ENCODE data around the gene RMDN3. TPM values are rescaled to one million over a fixed set of nuclear protein-coding genes. Genes with fewer than 3 reads are reported as not detected.

The RMDN3 gene
- polyA plus RNA-seq, 10 donors, result 17.4 to 26.7 (median 22.2) TPM

DNA sequence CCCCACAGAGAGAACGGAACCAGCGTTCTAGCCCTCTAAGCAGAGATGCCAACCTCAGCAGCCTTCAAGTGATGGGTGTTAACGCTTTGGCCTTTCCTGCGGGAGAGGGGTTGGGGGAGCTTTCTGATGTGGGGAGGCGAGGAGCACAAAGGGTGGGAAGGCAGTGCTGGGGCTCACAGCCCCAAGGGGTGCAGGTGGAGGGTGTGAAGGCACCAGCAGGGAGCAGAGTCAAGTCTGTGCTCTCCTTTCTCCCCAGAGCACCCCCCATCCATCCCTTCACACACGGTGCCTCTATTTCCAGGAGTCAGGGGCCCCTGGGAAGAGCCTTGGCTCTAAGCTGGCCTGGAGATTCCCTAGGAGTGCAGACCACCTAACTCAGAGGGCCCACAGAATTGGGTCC, 18.8 kb upstream of the RMDN3 start:
- no peak for DNase-seq

GRCh38 chr15:40773496-40773895, 18.4 kb upstream of the RMDN3 start:
- no peak for DNase-seq

GRCh38 chr15:40772014-40772413, 17.0 kb upstream of the RMDN3 start:
- no peak for DNase-seq

DNA sequence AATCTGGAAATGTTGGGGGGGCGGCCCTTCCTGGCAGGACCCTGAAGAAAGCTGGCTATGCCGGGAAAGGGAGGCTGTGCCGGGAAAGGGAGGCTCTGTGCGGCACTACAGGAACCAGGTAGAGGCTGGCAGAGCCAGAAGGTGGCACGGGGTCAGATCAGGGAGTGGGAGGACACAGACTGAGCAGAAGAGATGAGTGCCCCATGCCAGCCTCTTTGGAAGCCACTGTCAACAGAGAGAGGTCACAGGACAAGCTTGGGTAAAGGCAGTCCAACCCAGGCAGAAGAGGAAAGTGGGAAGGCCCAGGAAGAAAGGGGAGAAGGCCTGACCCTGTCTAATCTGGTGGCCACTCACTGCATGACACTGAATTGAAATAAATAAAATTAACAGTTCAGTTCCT, 16.2 kb upstream of the RMDN3 start:
- no peak for DNase-seq

GRCh38 chr15:40770147-40770721, 15.2 kb upstream of the RMDN3 start:
- peak in 1 of 3 donors; percentile 51 for DNase-seq

DNA sequence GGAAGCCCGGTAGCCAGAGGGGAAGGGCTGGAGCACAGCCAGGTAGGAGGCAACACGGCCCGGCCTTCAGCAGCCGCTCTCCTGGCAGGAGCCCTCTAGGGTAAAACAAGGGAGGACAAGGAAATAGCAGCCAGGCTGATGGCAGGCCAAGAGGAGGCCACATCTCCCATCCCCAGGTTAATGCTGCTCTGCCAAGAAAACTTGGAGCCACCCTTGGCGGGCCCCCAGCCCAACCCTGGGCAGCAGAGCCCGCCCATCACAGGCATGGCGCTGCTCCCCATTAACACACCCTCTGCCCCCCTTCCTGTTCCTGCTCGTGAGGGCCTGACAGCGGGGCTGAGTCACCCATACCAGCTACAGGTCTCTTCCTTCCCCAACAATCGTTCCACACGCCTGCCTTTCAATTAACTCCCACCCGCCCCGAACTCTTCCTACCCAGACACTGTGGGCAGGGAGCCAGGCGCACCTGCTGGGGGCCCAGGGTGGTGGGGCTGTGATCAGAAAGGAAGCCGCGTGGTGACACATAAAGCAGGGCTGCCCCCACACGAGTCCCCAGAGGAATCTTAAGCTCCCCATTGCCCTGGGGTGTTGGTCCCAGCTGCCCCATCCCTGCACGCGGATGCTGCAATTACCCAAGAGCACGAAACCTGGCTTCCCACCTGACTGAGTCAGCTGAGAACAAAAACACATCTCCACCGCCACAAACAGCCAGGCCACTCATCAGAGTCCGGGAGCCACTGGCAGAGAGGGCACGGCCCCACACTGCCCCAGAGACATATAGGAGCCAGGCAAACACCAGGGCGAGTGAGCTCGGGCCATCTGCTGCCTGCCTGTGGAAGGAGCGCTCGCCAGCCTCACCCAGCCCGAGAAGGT, 14.5 kb upstream of the RMDN3 start, which contains the start of gene C15orf62:
C15orf62 (plus strand) TSS at position 707 of the 873 bp plus-strand sequence. CDS start 516 bp downstream, outside the sequence.
- DNase-seq, result peak in 1 of 3 donors; percentile 45

GRCh38 chr15:40768521-40769273, 13.6 kb upstream of the RMDN3 start:
- no peak for DNase-seq

DNA sequence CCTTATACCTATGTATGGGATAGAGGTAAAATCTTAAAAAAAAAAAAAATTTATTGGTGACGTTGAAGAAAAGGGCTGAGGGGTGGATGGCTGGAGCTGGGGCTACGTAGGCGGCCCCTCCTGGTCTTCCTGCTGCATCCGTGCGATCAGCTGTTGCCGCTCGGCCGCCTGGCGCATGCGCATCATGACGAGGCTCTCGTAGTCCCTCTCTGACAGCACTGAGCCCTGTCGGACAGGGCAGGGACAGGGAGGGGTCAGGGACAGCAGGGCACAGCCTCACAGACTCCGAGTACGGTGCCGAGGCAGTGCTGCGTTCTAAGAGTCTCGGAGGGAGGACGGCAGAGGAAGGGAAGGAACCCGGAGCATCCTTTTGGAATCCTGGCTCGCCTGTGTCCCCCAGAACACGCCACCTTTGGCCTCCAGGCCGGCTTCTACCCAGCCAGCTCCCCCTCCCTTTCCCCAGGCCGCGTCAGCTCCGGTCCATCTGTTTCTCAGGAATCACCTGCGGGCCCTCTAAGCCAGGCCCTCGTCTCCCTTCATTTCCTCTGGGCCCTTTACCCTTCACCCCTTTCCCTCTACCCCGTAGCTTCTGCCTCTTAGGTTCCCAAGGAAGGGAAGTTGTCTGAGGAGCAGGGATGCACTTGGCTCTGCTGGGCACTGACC, 12.9 kb upstream of the RMDN3 start:
- no peak for DNase-seq

- no peak for DNase-seq
Observed at GRCh38 chr15:40766906-40767837, 12.1 kb upstream of the RMDN3 start.

- DNase-seq, result no peak
Observed at GRCh38 chr15:40766194-40766815, 11.3 kb upstream of the RMDN3 start.

DNA sequence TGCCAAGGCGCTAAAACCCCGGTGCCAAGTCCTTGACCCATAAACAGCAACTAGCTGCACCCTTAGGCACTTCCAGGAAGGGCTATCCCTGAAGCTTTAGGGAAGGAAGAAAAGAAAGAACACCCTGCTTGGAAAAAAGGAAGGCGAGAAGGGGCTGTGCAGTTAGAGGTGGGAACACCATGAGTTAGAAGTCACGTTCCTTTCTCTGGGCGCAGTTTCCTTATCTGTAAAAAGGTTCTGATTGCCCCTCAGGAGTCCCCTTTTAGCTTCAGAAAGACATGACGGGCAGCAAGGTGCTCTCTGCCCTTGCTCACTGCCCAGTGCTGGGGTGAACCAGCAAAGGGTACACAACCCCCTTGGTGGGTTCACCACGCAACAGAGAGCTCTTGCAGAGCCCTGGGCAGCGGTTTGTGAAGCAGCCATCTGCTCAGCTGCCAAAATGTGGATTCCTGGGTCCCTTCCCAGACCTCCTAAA, 9.6 kb upstream of the RMDN3 start:
- no peak for DNase-seq

GRCh38 chr15:40763801-40764628, 9.0 kb upstream of the RMDN3 start, which contains the start of gene GCHFR:
TSS of gene GCHFR (plus strand) at chr15:40764068. CDS start at chr15:40764181, 113 bp downstream.
- peak in 2 of 3 donors; percentile 69 to 92 for DNase-seq

- peak; percentile 55 to 91 (median 73) for DNase-seq
Observed at GRCh38 chr15:40762919-40763800, 8.1 kb upstream of the RMDN3 start.

DNA sequence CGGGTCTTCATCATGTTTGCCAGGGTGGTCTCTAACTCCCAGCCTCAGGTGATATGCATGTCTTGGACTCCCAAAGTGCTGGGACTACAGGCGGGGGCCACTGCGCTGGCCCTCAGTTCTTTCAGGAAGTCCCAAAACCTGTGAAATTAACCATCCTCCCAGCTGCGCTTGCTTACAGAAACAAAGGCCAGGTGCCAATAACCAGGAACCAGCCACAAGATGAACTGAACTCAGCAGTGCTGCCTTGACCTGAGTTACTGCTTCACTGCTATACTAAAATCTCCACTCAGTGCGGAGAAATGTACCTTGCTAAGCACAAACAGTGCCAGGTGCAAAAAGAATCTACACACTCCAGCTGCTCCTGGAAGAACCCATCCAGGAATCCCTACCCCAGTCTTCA, 4.9 kb upstream of the RMDN3 start:
- DNase-seq, result no peak

DNA sequence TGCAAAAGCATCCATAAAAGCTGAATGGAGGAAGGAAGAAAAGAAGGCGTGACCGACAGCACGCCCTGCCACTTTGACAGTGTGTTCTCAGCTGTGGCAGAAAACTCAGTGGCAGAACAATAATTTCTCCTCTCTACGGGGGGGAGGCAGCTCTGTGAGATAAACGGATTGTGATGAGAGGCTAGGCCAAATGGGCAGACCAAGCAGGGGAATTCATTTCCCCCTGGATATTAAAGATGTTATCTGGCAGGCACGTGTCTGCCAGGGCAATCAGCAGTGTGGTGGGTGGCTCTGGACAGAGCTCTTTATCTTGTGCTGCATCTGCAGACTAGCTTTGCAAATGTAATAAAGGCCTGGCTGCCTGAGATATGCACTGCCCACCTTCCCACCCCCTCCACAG, 1.9 kb upstream of the RMDN3 start:
- no peak for DNase-seq

DNA sequence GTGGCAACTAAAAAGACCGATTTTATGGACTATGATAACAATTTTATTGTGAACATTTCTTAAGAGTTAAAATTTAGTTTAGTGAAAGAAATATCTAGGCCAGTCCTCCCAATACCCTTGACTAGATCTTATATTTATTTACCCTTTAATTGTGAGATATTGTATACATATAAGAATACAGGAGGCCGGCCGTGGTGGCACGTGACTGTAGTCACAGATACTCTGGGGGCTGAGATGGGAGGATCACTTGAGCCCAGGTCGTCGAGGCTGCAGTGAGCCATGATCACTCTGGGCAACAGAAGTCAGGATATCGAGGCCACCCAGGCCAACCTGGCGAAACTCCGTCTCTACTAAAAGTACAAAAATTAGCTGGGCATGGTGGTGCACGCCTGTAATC, 756 bp upstream of the RMDN3 start:
- DNase-seq, result no peak

GRCh38 chr15:40754574-40754882, 526 bp downstream of the RMDN3 start:
- no peak for DNase-seq

DNA sequence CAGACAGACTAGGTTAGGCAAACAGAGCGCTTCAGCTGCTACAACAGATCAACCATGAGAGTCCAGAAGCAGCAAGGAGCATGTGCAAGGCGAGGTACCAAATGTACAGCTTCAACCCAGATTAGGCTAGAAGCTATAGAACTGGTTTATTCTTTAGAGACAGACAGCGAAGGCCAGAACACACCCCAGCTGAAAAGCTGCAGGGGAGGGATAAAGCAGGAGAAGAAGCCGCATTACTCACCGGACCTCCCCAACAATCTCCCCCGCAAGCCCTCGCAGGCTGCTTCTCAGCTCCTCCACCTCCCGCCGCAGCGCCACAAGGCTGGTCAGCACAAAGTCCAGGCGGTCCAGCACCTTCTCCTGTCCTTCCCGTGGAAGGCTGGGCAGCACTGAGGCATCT, 3.3 kb downstream of the RMDN3 start:
- DNase-seq, result no peak
